Neuronal stem cell (in vitro differentiated cells): Measurements from ENCODE around the gene KLHL7.

ENCODE experiments used
- DNase-seq: peaks from one replicate; pipeline ENCODE4 v3.0.0-alpha.2; 2013; ENCODE audit warnings: low spot score
- H2AFZ ChIP-seq: one replicate; pipeline ENCODE4 v1.6.1; 2013; ENCODE audit warnings: mild to moderate bottlenecking, low read length, inconsistent platforms
- H2AK5ac ChIP-seq: 2 replicates; pipeline ENCODE4 v1.6.1; 2013; ENCODE audit warnings: low read depth, mild to moderate bottlenecking, inconsistent platforms, low read length, moderate library complexity, mixed read lengths
- H2BK120ac ChIP-seq: 2 replicates; pipeline ENCODE4 v1.6.1; 2013; ENCODE audit warnings: low read depth, mild to moderate bottlenecking, inconsistent platforms, low read length, moderate library complexity, mixed read lengths
- H2BK12ac ChIP-seq: one replicate; pipeline ENCODE4 v1.6.1; 2013; ENCODE audit warnings: low read length, inconsistent platforms
- H2BK15ac ChIP-seq: 2 replicates; pipeline ENCODE4 v1.6.1; 2013; ENCODE audit warnings: mild to moderate bottlenecking, low read length, inconsistent platforms, mixed read lengths
- H2BK5ac ChIP-seq: one replicate; pipeline ENCODE4 v1.6.1; 2013; ENCODE audit warnings: inconsistent platforms, mild to moderate bottlenecking, low read length, moderate library complexity
- H3K14ac ChIP-seq: one replicate; pipeline ENCODE4 v1.6.1; 2013; ENCODE audit warnings: low read length, inconsistent platforms
- H3K18ac ChIP-seq: 2 replicates; pipeline ENCODE4 v1.6.1; 2013; ENCODE audit warnings: low read length, inconsistent platforms
- H3K23ac ChIP-seq: 2 replicates; pipeline ENCODE4 v1.6.1; 2013; ENCODE audit warnings: low read depth, mild to moderate bottlenecking, mixed read lengths, low read length, inconsistent platforms; ENCODE audit not compliant: poor library complexity
- H3K27ac ChIP-seq: replicated peaks from 3 replicates; pipeline ENCODE4 v1.5.1; 2013; ENCODE audit warnings: low read length, inconsistent platforms
- H3K27me3 ChIP-seq, 3 experiments: 2 replicates each; pipeline ENCODE4 v1.6.1; 2013; ENCODE audit warnings: low read length in 3 of 3, mild to moderate bottlenecking in 2 of 3, inconsistent platforms in 1 of 3, low read depth in 1 of 3, mixed read lengths in 1 of 3, moderate library complexity in 1 of 3; ENCODE audit not compliant: control insufficient read depth in 3 of 3, insufficient read depth in 3 of 3
- H3K36me3 ChIP-seq, 2 donors: replicated peaks in 1 of 2; 2 replicates each; pipeline ENCODE4 v1.6.1; 2013; ENCODE audit warnings: low read length in 2 of 2; ENCODE audit not compliant: control insufficient read depth in 2 of 2, insufficient read depth in 2 of 2
- H3K4ac ChIP-seq: 2 replicates; pipeline ENCODE4 v1.6.1; 2013; ENCODE audit warnings: inconsistent platforms, mild to moderate bottlenecking, low read length, moderate library complexity
- H3K4me1 ChIP-seq, 2 donors: 1 replicate in 1 of 2; 2 replicates in 1 of 2; pipeline ENCODE4 v1.6.1; 2013; ENCODE audit warnings: low read length in 2 of 2, low read depth in 1 of 2; ENCODE audit not compliant: control insufficient read depth in 2 of 2, insufficient read depth in 1 of 2
- H3K4me2 ChIP-seq: one replicate; pipeline ENCODE4 v1.6.1; 2013; ENCODE audit warnings: mild to moderate bottlenecking, low read length, inconsistent platforms; ENCODE audit not compliant: insufficient read depth, poor library complexity, severe bottlenecking
- H3K4me3 ChIP-seq, 2 donors: 2 replicates each; pipeline ENCODE4 v1.5.1; 2013; ENCODE audit warnings: low read length in 2 of 2, mild to moderate bottlenecking in 2 of 2, inconsistent platforms in 1 of 2, moderate library complexity in 1 of 2
- H3K79me1 ChIP-seq: one replicate; pipeline ENCODE4 v1.6.1; 2013; ENCODE audit warnings: low read depth, mild to moderate bottlenecking, inconsistent platforms, low read length, moderate library complexity
- H3K9ac ChIP-seq: one replicate; pipeline ENCODE4 v1.6.1; 2013; ENCODE audit warnings: mild to moderate bottlenecking, low read depth, low read length, inconsistent platforms; ENCODE audit not compliant: poor library complexity
- H3K9me3 ChIP-seq, 2 donors: replicated peaks in 1 of 2; 2 replicates each; pipeline versions ENCODE3 to v1.6.1; 2013; ENCODE audit warnings: low read length in 2 of 2, mild to moderate bottlenecking in 2 of 2, inconsistent platforms in 1 of 2, low read depth in 1 of 2, mixed read lengths in 1 of 2, moderate library complexity in 1 of 2; ENCODE audit not compliant: control insufficient read depth in 2 of 2, insufficient read depth in 1 of 2
- H4K8ac ChIP-seq: one replicate; pipeline ENCODE4 v1.6.1; 2013; ENCODE audit warnings: low read depth, mild to moderate bottlenecking, inconsistent platforms, low read length, moderate library complexity
- H4K91ac ChIP-seq: one replicate; pipeline ENCODE4 v1.6.1; 2013; ENCODE audit warnings: low read length, low read depth, mild to moderate bottlenecking, inconsistent platforms; ENCODE audit not compliant: poor library complexity
- WGBS, 2 donors: extraction: QIAGEN DNeasy Blood & Tissue Kit; methylation state at CpG; one replicate each; pipeline ENCODE4 v1.1.7; 2013; ENCODE audit warnings: missing lambda C conversion rate in 2 of 2, mixed read lengths in 1 of 2; ENCODE audit not compliant: insufficient read length in 2 of 2, insufficient replicate concordance in 1 of 2; ENCODE audit errors: extremely low coverage in 2 of 2; 5-methylcytosine and 5-hydroxymethylcytosine counted together

The KLHL7 gene

DNA sequence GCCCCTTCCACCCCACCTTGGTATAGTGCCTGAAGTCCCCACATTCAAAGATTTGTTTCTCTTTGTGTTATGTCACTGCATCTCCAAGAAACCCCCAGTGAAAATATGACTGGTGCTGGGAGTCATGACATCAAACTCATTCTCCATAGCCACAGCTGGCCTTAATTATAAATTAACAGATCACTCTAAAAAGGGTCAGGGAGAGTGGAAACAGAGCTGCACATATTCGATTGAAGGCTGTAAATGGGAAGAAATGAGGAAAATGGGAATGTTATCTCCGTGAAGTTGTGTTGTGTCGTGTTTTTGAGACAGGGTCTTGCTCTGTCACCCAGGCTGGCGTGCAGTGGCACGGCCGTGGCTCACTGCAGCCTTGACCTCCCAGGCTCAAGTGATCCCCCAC lies 52.1 kb downstream of the KLHL7 start:
- DNase-seq = no peak
- H3K36me3 ChIP-seq = peaks cover 13 to 78% of the 10 kb centered on the region in 2 donors

DNA sequence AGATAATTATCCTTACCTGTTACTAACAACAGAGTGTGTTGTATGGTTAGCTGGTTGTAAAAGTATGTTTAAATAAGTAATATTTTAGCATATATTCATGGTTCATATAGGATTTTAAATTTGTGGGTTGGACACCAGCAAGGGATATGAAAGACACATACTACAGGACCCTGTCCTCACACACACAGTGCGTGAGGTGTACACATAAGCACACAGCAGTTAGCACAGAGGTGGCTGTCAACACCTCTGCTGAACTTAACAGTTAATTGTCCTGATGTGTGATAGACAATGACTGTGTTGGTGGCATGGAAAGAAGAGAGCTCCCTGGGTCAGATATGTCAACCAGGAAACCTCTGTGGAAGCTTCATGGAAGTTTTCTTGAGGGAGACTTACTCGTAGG lies 53.0 kb downstream of the KLHL7 start:
- Histone ChIP-seq H3K14ac (no peak overlapping the region), H3K27me3 (peaks cover 0 to 2% (median 0%) of the 10 kb centered on the region in 3 experiments), H2BK15ac (no peak overlapping the region), H2BK5ac (no peak overlapping the region), H2BK120ac (no peak overlapping the region), H3K4me2 (no peak overlapping the region), H3K4ac (no peak overlapping the region), H3K18ac (no peak overlapping the region), H3K9me3 (peaks cover 0 to 2% of the 10 kb centered on the region in 2 donors), H3K36me3 (peaks cover 9 to 73% of the 10 kb centered on the region in 2 donors), H3K23ac (no peak overlapping the region), H4K91ac (no peak overlapping the region), H2BK12ac (no peak overlapping the region), H2AK5ac (no peak overlapping the region), H3K4me3 (peak overlapping the region in 1 of 2 donors; percentile 62), H3K4me1 (peaks cover 0 to 1% of the 10 kb centered on the region in 2 donors), H2AFZ (no peak overlapping the region), H4K8ac (no peak overlapping the region), H3K27ac (no peak overlapping the region), H3K9ac (no peak overlapping the region), H3K79me1 (no peaks in the 10 kb centered on the region)
- no peak for DNase-seq
- WGBS, 2 donors = no CpG with 5 or more reads among the region's 2 CpGs

More for the DNA sequence above, 52.1 kb downstream of the KLHL7 start:
- Histone ChIP-seq H3K9ac (no peak overlapping the region), H3K4me2 (no peak overlapping the region), H2AK5ac (no peak overlapping the region), H4K8ac (no peak overlapping the region), H3K4me1 (peaks cover 0 to 1% of the 10 kb centered on the region in 2 donors), H2BK5ac (no peak overlapping the region), H3K27me3 (peaks cover 0 to 2% (median 0%) of the 10 kb centered on the region in 3 experiments), H4K91ac (no peak overlapping the region), H2BK15ac (no peak overlapping the region), H2BK120ac (no peak overlapping the region), H3K23ac (no peak overlapping the region), H3K79me1 (no peaks in the 10 kb centered on the region), H3K27ac (no peak overlapping the region), H2BK12ac (no peak overlapping the region), H3K4me3 (no peak overlapping the region), H2AFZ (no peak overlapping the region), H3K9me3 (peaks cover 0 to 2% of the 10 kb centered on the region in 2 donors), H3K18ac (no peak overlapping the region), H3K4ac (no peak overlapping the region), H3K14ac (no peak overlapping the region)
- WGBS, 2 donors = 100% methylated on average over 2 of the region's 6 CpGs; no CpG with 5 or more reads in 1 of the 2 donors

DNA sequence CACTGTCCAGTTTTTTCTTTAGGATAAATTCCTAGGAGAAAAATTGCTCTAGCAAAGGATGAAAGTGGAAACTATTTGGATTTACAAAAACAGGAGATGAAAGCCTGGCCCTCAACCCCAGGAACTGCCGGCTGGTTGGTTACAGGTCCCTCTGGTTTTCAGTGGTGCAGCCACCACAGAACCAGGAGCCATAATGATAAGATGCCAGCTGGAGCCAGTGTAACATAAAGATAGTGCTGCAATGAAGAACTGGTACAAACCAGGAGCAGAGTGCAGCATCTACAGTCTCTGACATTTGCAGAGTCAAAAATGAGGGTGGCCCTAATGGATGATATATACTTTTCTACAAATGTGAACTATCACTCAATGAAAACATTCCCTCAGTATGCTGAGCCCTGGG lies 55.9 kb downstream of the KLHL7 start:
- Histone ChIP-seq H3K9ac (no peak overlapping the region), H3K23ac (no peak overlapping the region), H2BK5ac (no peak overlapping the region), H2AFZ (no peak overlapping the region), H4K8ac (no peak overlapping the region), H3K27me3 (peaks cover 0 to 2% (median 0%) of the 10 kb centered on the region in 3 experiments), H2BK15ac (no peak overlapping the region), H3K79me1 (no peaks in the 10 kb centered on the region), H3K9me3 (peaks cover 0 to 2% of the 10 kb centered on the region in 2 donors), H2BK120ac (no peak overlapping the region), H3K4me3 (no peak overlapping the region), H3K18ac (no peak overlapping the region), H3K4me2 (no peak overlapping the region), H4K91ac (no peak overlapping the region), H2BK12ac (no peak overlapping the region), H3K27ac (no peak overlapping the region), H3K14ac (no peak overlapping the region), H3K36me3 (peaks cover 4 to 69% of the 10 kb centered on the region in 2 donors), H3K4me1 (peaks cover 0 to 1% of the 10 kb centered on the region in 2 donors), H2AK5ac (no peak overlapping the region), H3K4ac (no peak overlapping the region)
- no CpG with 5 or more reads among the region's 1 CpG for WGBS, 2 donors
- no peak for DNase-seq

DNA sequence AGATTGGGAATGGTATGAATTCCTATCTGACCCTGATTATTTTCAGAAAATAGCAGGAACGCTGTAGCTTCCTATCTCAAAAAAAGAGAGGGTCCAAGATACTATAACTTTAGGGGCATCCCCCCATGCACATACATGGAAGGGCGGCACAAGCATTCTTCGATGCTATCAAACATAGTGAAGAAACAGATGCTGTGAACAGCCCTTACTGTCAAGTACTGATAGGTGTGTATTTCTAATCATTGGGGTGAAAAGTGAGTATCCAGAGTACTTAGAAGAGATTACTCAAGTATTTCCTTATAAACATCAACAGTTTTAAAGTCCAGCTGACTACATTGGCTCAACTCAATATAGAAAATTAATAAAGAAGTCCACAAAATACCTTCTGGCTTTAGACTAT lies 59.3 kb downstream of the KLHL7 start:
- Histone ChIP-seq H3K23ac (no peak overlapping the region), H4K91ac (no peak overlapping the region), H3K9me3 (no peaks in the 10 kb centered on the region), H3K9ac (no peak overlapping the region), H2BK5ac (no peak overlapping the region), H2AFZ (no peak overlapping the region), H2AK5ac (no peak overlapping the region), H3K27me3 (no peaks in the 10 kb centered on the region), H3K27ac (no peak overlapping the region), H3K4me2 (no peak overlapping the region), H4K8ac (no peak overlapping the region), H3K4me1 (peaks cover 0 to 1% of the 10 kb centered on the region in 2 donors), H3K4me3 (no peak overlapping the region), H2BK120ac (no peak overlapping the region), H3K4ac (no peak overlapping the region), H3K18ac (no peak overlapping the region), H2BK12ac (no peak overlapping the region), H3K36me3 (peaks cover 5 to 71% of the 10 kb centered on the region in 2 donors), H3K79me1 (no peaks in the 10 kb centered on the region), H3K14ac (no peak overlapping the region), H2BK15ac (no peak overlapping the region)
- DNase-seq = no peak
- no CpG with 5 or more reads among the region's 3 CpGs for WGBS, 2 donors
